EL (cell line): ENCODE results near the gene EN1.

Source experiments
- DNase-seq: peaks from one replicate; pipeline ENCODE4 v3.0.0-alpha.2; 2016

The EN1 gene

DNA sequence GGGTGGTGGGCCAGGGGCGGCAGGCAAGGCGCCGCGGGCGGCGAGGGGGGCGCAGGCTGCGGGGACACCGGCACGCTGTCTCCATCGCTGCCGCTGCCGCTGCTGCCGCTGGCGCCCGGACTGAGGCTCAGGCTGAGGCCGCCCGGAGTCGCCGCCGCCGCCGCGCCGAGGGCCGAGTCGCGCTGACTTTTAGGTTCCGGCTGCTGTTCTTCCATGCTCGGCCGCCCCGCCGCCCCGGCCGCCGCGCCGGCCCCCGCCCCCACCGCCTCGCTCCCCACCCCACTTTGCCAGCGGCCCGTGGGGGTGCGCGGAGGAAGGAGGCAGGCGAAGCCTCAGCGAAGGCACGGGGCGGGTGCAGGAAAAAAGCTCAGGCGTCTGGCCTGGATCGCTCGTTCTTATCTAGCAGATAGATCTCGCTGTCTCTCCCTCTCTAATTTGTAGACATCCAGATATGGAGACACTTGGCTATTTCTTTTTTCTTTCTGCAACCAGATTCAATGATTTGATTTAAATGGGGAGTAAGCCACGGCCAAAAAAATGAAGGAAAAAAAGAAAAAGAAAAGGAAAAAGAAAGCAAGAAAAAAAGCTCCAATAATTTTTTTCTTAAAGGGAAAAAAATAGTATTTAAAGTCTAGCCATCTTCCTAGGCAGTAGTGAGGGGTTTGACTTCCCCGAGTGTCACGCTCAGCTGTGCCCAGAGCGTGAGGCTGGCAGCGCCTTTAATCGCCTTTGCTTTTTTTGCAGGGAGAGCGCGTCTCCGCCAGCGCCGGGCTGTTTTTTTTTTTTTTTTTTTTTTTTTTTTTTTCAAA lies at the start of gene EN1:
TSS of gene EN1 (minus strand) at position 696 of the 809 bp plus-strand sequence. CDS start at position 215, 481 bp downstream.
- no peak for DNase-seq

DNA sequence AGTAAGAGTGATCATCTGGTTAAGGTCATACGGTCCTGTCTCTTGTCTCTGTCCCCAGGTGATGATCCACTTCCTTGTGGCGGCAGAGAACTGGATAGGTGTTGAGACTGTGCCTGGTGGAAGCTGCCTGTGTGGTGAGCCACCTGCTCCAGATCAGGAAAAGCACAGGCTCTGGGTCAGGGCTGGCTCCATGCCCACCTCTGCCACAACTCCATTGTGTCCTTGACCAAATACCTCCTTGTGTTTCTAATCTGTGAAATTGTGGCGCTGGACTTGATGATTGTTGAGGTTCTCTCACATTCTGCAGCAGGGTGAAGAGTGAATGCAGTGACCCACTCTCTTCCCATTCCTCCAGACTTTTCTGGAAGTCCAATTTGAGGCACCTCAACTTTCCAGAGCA lies 45.7 kb upstream of the EN1 start:
- no peak for DNase-seq

DNA sequence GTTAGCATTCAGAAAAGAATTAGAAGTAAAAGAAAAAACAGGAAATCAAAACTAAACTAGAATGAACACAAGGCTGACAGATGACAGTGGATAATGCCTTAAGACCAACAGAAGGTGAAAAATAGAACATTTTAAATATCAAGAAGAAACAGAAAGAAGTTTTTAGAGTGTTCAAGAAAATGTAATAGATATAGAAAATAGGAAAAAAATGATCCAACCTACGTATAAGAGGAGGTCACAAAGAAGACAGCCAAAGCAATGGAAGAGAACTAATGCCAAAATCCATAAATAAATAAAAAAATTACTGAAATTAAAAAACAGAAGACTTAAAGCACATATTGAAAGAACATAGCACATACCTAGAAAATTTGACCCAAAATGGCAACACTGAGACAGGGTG lies 42.5 kb upstream of the EN1 start:
- no peak for DNase-seq

DNA sequence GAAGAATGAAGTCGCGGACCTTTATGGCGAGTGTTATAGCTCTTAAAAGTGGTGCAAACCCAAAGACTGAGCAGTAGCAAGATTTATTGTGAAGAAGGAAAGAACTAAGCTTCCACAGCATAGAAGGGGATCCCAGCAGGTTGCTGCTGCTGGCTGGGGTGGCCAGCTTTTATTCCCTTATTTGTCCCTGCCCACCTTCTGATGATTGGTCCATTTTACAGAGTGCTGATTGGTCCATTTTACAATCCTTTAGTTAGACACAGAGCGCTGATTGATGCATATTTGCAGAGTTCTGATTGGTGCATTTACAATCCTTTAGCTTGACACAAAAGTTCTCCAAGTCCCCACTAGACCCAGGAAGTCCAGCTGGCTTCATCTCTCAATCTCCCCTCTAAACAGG lies 36.3 kb upstream of the EN1 start:
- no peak for DNase-seq

DNA sequence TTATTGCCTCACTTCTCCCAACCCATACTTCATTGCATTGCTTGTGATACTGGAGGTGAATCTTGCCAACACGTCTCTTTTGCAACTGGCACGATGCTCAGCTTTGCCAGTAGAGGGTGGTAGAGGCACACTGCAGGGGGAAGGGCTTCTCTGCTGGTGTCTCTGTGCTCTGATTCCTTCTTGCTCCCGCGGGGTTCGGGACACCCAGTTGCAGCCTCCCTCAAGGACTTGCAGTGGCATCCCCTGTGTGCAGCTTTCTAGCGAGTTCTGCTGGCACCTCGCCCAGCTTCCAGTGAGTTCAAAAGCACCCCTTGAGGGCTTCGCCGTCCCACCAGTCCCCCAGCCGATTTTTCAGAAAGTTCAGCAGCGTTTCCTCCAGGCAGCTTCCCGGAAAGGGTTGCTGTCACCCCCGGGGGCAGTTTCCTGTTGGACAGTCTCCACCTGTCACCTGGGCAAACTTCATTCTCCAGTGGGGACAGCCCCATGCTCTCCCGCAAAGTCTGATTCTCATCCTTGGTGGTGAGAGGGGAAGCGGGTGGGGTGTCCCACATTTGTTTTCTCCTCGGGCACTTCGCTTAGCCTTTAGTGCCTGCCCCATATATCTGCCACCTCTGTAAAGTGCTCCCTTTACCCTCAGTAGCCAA lies 35.4 kb upstream of the EN1 start:
- peak; percentile 51 for DNase-seq

DNA sequence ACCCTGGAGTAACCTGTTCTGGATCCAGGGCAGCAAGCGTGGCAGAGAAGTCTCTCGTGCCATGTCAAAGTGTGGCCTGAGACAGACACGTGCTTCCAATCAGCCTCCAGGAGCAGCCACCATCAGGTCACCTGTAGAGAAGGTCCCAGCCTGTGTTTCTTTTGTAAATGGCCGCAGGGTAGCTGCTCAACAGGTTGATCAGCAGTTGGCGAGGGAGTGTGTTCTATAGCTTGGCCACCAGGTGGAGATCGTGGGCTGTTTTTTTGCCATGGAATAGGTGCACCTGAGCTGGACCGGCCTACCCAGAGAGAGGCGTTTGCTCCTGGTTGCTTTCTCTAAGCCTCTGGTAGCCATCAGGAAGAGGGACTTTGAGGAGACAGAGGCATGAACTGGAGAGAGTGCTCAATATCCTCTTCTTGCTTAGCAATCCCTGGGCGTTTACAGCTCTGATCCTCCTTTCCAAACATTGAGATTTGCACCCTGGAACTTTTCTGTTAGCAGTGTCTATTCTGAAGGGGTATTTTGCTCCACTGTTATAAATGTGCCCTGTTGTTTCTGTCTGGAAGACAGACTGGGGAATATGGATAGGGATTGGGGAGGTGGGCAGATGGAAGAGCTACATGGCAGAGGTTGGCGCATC lies 34.2 kb upstream of the EN1 start:
- peak; percentile 35 for DNase-seq

DNA sequence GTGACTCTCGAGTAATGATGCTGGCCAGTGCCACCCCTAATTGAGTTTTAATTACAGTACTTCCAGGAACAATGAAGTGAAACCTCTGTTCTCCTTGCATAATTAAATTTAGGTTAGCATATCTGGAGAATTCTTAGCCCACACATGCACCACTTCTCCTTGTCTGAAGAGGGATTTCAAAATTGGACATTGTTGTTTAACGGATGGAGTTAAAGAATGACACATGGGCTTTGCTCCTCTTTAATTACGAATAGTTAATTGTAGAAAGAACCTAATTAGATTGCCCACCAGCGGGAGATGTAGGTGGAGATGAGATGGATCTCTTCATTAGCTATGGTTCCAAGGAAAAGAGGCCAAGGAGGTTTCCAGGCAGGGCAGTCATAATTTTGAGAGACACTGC lies 33.1 kb upstream of the EN1 start:
- DNase-seq: no peak

DNA sequence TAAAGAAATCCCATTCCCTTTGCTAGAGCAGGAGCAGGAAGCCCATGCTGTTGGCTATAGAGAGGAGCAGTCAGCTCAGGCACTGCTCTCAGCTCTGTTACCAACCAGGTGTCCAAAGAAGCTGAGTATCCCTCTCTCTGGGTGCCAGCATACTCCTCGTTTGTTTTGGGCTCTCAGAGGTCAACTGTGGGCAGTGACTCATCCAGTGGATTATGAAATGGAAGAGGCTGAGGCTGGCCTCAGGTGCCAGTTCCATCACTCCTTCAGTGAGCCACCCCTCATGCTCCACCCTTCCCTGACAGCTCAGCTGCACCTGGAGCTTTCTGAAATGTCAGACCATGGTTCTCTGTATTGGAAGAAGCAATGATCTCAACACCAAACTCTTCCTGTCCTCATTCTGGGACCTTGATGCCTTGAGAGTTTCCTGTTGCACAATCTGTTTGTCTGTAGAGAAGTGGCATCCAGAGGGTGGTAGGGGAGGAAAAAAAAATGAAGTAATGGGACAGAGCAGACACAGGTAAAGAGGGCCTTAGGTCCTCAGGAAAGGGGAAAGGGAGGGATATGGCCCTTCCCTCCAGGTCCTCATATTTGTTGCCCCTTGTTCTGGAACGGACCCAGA lies 31.2 kb upstream of the EN1 start:
- no peak for DNase-seq

DNA sequence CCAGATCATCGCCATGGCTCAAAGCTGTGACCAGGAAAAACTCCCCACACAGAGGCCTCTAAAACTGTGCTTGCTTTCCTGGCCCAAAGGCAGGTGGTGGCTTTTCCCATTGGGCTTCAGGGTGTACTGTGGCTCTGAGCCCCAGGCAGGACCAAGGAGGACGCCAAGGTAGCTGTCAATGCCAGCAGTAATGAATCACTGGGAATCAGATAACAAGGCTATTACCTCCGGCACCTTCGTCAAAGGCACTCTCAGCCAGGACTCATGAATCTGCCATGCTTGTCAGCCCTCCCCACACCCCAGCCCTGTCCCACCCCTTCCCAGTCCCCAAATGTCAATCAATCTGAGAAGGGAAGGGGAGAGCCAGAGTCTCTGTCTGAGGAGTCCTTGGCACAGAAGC lies 27.9 kb upstream of the EN1 start:
- no peak for DNase-seq

DNA sequence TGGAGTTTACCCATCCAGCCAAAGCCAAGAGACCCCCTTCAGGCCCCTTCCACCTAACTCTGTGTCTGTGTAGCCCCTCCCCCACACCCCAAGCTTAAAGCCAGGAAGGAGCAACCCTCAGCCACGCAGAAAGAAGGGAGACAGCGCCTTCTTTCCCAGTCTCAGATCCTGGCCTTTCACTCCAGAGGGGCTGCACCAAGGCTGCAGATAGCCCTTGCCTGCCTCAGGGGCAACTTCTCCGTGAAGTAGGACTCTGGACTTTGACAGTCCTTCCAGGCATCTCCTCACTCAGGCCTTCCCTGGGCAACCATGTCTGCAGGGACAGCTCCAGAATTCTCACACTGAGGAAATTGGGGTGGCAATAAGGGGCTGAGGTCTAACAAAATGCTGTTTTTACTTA lies 26.9 kb upstream of the EN1 start:
- no peak for DNase-seq

DNA sequence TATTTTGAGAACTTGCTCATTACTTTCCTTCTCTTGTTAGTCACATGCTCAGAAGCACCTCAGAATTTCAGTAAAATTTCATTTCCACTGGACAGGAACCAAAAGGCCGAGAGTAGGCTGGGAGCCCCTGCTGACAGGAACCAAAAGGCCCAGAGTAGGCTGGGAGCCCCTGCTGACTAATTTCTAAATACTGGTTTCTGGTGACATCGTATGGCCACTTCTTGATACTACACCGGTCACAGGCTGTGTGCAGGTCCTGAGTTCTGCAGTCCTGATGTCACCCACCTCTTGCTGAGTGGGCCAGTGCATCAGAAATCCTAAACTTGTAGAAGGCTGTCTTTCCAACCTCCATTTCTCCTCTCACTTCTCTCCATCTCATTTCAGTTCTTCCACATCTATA lies 17.7 kb upstream of the EN1 start:
- DNase-seq: peak; percentile 50

DNA sequence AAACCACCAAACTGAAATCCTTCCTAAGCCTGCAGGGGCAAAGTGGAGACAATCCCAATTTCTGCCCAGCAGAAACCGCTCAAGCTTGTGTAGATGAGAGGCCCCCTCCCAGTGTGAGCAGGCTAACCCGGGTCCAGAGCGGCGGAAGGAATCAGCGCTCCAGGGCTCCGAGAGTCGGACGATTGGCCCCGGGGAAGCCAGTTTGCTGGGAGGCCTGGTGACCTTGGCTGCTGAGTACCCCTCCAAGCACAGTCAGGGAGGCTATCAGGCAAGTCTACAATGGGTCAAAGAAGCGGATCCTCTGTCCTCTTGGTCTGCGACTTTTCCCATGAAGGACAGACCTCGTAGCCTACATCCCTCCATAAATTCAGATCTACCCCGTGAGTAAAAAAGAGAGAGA lies 16.8 kb upstream of the EN1 start:
- no peak for DNase-seq

DNA sequence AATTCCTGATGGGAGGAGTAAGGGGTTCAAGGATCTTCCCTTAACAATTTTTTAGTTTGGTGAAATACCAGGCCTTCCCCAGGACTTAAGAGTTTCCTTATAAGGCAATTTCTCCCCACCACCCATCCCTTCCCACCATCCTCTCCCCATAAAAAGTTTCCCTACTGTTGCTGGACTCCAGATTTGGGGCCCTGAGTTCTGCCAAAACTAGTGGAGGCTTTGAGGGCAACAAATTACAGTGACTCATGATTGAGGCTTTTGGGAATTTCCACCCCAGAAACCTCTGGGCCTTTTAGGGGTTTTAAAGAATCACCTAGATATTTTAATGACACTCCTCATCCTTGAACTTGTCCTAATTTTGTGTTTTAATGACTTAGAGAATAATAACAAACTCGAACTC lies 14.3 kb upstream of the EN1 start:
- no peak for DNase-seq

DNA sequence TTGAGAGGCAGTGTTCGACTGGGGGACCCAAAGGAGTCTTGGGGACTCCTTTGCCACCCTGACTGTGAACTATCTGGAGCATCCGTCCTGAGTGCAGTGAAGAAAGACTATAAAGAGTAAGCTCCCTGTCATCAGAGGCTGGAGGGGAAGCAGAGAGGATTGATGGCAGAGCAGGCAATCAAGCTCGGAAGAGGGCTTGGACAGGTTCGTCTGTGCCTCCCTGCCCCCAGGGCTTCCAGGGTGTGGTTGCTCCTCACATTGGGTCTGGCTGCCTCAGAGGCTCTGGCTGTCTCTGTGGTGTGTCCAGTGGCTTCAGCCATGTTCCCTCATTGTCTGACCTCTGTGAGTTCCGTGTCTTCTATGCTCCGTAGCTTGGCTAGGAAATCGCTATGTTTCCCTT lies 13.8 kb upstream of the EN1 start:
- no peak for DNase-seq

DNA sequence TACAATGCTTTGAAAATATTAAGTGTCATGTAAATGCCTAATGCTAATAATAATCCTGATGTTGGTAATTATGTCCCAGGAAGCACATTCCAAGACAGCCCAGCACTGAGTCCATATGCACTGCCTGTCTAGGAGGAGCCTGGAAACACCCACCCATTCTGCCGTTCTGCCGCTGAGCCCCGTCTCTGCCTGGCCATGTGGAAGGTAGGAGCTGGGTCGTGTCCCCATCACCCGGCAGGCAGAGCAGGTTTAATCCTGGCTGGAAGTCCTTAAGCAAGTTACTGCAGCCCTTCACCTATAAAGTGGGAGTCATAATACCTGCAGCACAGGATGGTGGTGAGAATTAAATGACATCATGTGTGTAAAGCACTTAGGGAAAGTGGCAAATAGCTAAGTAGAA lies 13.1 kb upstream of the EN1 start:
- DNase-seq: no peak

DNA sequence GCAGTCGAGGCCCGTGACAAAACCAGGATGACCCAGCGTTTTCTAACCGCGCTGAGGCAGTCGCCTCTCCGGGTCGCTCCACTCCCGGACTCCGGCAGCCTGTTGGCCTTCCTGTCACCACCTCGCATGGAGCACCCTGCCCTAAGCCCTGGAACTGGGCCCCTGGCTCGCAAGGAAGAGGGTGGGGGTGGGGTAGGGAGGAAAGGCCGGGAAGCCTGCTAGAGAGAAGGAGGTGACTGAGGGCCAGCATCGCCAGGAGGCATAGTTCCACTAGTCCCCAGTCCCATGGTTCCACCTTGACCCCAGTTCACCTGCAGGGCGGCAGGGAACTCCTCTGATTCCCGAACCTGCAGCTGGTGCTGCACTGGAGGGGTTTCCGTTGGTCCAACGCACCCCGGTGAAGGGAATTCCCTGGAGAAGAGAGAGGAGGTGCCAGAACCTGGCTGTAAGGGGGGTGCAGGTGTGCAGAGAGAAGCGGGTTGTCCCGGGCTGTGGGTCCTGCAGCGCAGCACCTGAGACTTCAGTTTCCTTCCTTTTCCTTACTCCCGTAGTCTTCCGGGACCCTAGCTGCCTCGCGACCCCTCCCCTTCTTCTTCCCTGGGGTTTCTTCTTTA lies 11.8 kb upstream of the EN1 start:
- no peak for DNase-seq

DNA sequence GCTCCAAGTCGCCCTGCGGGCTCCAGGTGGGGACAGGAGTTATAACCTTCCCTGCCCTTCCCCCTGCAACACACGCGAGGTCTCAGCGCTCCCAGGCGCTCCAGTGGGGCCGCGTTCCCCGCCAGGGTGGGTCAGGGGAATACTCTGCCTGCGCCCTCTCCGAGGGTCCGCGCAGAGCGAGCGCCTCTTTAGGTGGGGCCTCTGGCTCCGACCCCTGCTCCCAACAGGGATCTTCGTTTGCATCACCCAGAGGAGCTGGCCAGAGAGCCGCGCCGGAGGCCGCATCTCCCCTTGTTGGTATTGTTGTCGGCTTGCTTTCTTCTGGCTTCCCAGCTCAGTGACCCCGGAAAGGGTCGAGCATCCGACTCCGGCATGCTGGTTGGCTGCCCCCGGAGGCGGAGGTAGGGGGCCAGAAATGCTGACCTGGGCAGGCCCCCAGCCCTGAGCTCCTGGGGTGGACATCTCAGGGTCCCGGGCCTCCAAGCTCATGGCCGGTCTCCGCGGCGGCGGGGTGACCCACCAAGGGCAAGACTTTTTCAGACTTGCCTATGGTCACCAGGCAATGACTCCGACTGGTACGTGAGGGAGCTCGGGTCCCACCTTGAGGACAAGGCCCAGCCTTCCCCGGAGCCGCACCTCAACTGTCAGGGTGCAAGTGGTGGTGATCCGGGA lies 11.2 kb upstream of the EN1 start:
- DNase-seq: no peak

DNA sequence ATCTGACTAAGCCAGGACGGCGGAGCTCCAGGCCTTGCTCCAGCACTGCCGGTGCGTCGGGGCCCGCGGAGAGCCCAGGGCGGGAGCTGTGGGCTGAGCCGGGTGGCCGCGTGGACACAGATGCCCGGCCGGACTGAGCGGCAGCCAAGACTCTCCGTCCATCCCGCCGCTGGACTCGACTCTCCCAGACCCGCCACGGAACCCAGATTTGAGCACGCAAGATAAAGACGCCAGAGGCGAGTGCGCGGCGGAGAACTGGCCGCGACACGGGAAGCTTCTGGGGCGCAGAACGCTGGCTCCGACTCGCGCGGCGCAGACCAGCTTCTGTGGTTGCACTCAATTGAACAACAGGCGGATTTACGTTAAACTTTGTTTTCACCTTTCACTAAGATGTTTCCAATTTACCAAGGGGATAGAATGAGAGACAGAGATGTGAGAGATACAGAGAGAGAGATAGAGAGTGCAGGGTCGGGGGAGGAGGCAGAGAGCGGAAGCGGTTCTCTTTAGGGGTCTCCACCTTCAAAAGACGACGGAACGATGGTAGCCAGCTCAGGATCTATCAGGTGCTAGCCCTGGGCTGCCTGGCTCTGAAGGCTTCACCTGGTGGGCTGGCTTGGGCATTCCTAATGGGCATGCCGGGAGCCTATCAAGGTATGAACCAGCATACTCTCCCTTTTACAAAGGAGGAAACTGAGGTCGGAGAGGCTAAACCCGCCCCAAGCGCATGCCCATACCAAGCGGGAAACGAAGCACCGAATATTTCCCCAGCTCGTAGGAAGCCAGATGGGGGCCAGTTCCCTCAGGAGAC lies 10.4 kb upstream of the EN1 start:
- DNase-seq: no peak

DNA sequence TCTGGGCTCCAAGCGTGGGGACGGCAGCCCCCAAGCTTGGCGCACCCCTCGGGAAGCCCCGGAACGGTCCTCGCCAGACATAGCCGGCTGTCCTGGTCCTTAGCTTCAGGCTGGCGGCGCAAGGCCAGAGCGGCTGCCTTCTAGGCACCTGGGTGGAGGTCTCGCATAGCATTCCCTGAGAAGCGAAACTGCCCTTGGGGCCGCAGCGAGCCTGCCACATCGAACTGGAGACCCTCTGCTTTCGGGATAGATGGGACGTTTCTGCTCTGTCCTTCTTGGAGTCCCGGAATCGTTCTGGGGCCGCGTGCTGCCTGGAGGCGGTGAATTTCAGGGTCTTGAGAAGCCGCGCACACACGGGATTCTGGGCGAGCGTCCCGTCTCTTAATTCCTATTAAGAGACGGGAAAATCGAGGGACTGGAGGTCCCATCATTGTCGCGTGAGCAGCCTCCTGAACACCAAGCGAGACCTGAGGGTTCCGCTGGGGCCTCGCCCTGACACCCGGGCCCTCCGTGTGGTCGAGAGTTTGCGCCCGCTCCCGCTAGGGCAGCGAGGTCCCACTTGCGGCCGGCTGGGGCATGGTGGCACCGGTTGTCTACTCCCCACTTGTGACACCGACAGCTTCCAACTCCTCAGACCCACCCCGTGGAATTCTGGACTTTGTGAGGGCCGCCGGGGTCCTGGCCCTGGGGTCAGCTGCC lies 9.7 kb upstream of the EN1 start:
- no peak for DNase-seq

DNA sequence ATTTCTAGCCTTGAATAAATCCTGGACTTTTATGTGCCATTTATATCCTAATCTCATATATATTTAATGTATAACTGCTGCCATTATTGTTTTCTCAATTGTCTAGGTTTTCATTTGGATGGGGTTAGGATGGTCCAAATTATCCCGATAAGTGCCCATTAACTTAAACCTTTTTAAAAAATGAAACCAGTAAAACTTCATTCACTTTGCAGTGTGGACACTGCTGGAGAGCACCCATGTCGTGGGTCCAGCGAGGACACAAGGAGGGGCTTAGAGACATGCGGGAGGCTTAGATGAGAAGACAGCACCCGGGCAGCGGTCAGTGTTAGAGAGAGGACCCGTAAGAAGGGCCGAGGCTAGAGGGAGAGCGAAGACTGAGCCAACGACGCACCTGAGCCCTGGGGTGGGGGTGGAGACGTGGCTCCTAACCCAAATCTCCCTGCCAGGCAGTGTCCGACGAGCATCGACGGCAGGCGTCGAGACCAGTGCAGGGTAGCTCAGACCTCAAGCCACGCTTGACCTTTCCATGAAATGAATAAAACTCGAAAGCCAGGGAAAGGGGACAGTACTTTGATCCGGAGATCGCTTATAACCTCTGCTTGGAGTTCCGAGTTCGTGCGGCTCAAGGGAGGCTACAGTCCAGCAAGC lies 9.0 kb upstream of the EN1 start:
- DNase-seq: no peak
